Astrocyte of the spinal cord (primary cell): ENCODE measurements around the gene KRTAP10-12.
"Not testable (repeated sequence)": the region's sequence is repeated elsewhere in the genome, so short reads cannot be mapped to it uniquely, and the experiment has no call there.

Source experiments
- DNase-seq: peaks from one replicate; pipeline ENCODE4 v3.0.0; 2011; ENCODE audit warnings: low read depth, low spot score
- H3K4me3 ChIP-seq: 2 replicates; pipeline ENCODE4 v1.5.1; 2011; ENCODE audit warnings: low read depth, mild to moderate bottlenecking, low read length, moderate library complexity
- CTCF ChIP-seq: IDR thresholded peaks from 2 replicates; pipeline ENCODE4 v1.5.1; 2012; ENCODE audit warnings: low read depth, mild to moderate bottlenecking, low read length, inconsistent platforms
- in situ Hi-C: cut with HindIII; loops from 2 replicates; pipeline ENCODE4 v1.10.0; 2017; ENCODE audit warnings: low sequenced_read_pairs

Gene KRTAP10-12

GRCh38 chr21:44658913-44659595 is 37.9 kb upstream of the KRTAP10-12 start:
- no peak for DNase-seq
- no peak overlapping the region for H3K4me3 ChIP-seq
- in situ Hi-C loops = no loop called here
- no peak for TF ChIP-seq CTCF

- in situ Hi-C loops, DNase-seq, H3K4me3 ChIP-seq: not testable (repeated sequence)
These were observed 35.4 kb upstream of the KRTAP10-12 start for GRCh38 chr21:44661567-44661966.

GRCh38 chr21:44664691-44665090 is 32.3 kb upstream of the KRTAP10-12 start:
- TF ChIP-seq CTCF = no peak
- in situ Hi-C loops = no loop called here
- no peak for DNase-seq
- H3K4me3 ChIP-seq = no peak overlapping the region

GRCh38 chr21:44666401-44667320 is 30.3 kb upstream of the KRTAP10-12 start, which contains the start of gene KRTAP12-2:
Gene KRTAP12-2, minus strand, starts transcription at chr21:44666927. Its CDS starts 41 bp downstream, at chr21:44666886.
- DNase-seq = no peak
- no peak within 1 kb of the TSS for H3K4me3 ChIP-seq
- in situ Hi-C loops = no loop called here
- no peak for TF ChIP-seq CTCF

- H3K4me3 ChIP-seq = no peak overlapping the region
- no peak for TF ChIP-seq CTCF
- in situ Hi-C loops = no loop called here
- no peak for DNase-seq
These were observed 29.4 kb upstream of the KRTAP10-12 start for GRCh38 chr21:44667612-44668011.

- in situ Hi-C loops = no loop called here
- no peak overlapping the region for H3K4me3 ChIP-seq
- no peak for TF ChIP-seq CTCF
- DNase-seq = no peak
These were observed 26.1 kb upstream of the KRTAP10-12 start for GRCh38 chr21:44670642-44671432.
